HEK293 (cell line): ENCODE results near the gene TFAM.
"Not testable (repeated sequence)": the region's sequence is repeated elsewhere in the genome, so short reads cannot be mapped to it uniquely, and the experiment has no call there.

Source experiments
- KLF10 ChIP-seq: fragments of 450-650 bp; IDR thresholded peaks from 2 replicates; pipeline ENCODE4 v1.5.1; 2018; ENCODE audit warnings: missing biosample characterization, mild to moderate bottlenecking, missing genetic modification characterization
- TF ChIP-seq, protein P1 (sequence below): fragments of 450-650 bp; formaldehyde crosslinking; IDR thresholded peaks from 2 replicates; pipeline ENCODE4 v1.5.1; 2017; ENCODE audit warnings: missing biosample characterization, missing genetic modification characterization
- TF ChIP-seq, protein P2 (sequence below): fragments of 450-650 bp; formaldehyde crosslinking; IDR thresholded peaks from 2 replicates; pipeline ENCODE4 v1.5.1; 2016; ENCODE audit warnings: missing biosample characterization, missing genetic modification characterization
- TF ChIP-seq, protein P3 (sequence below): fragments of 450-650 bp; formaldehyde crosslinking; IDR thresholded peaks from 2 replicates; pipeline ENCODE4 v1.5.1; 2016; ENCODE audit warnings: missing biosample characterization, missing genetic modification characterization

DNA sequence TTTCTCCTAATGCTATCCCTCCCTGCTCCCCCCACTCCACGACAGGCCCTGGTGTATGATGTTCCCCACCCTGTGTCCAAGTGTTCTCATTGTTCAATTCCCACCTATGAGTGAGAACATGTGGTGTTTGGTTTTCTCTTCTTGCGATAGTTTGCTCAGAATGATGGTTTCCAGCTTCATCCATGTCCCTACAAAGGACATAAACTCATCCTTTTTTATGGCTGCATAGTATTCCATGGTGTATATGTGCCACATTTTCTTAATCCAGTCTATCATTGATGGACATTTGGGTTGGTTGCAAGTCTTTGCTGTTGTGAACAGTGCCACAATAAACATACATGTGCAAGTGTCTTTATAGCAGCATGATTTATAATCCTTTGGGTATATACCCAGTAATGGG is 32.7 kb downstream of the TFAM start:
- TF ChIP-seq, protein P1, sequence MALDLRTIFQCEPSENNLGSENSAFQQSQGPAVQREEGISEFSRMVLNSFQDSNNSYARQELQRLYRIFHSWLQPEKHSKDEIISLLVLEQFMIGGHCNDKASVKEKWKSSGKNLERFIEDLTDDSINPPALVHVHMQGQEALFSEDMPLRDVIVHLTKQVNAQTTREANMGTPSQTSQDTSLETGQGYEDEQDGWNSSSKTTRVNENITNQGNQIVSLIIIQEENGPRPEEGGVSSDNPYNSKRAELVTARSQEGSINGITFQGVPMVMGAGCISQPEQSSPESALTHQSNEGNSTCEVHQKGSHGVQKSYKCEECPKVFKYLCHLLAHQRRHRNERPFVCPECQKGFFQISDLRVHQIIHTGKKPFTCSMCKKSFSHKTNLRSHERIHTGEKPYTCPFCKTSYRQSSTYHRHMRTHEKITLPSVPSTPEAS, result not testable (repeated sequence)
- TF ChIP-seq, protein P2, sequence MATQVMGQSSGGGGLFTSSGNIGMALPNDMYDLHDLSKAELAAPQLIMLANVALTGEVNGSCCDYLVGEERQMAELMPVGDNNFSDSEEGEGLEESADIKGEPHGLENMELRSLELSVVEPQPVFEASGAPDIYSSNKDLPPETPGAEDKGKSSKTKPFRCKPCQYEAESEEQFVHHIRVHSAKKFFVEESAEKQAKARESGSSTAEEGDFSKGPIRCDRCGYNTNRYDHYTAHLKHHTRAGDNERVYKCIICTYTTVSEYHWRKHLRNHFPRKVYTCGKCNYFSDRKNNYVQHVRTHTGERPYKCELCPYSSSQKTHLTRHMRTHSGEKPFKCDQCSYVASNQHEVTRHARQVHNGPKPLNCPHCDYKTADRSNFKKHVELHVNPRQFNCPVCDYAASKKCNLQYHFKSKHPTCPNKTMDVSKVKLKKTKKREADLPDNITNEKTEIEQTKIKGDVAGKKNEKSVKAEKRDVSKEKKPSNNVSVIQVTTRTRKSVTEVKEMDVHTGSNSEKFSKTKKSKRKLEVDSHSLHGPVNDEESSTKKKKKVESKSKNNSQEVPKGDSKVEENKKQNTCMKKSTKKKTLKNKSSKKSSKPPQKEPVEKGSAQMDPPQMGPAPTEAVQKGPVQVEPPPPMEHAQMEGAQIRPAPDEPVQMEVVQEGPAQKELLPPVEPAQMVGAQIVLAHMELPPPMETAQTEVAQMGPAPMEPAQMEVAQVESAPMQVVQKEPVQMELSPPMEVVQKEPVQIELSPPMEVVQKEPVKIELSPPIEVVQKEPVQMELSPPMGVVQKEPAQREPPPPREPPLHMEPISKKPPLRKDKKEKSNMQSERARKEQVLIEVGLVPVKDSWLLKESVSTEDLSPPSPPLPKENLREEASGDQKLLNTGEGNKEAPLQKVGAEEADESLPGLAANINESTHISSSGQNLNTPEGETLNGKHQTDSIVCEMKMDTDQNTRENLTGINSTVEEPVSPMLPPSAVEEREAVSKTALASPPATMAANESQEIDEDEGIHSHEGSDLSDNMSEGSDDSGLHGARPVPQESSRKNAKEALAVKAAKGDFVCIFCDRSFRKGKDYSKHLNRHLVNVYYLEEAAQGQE, result not testable (repeated sequence)
- TF ChIP-seq, protein P3, sequence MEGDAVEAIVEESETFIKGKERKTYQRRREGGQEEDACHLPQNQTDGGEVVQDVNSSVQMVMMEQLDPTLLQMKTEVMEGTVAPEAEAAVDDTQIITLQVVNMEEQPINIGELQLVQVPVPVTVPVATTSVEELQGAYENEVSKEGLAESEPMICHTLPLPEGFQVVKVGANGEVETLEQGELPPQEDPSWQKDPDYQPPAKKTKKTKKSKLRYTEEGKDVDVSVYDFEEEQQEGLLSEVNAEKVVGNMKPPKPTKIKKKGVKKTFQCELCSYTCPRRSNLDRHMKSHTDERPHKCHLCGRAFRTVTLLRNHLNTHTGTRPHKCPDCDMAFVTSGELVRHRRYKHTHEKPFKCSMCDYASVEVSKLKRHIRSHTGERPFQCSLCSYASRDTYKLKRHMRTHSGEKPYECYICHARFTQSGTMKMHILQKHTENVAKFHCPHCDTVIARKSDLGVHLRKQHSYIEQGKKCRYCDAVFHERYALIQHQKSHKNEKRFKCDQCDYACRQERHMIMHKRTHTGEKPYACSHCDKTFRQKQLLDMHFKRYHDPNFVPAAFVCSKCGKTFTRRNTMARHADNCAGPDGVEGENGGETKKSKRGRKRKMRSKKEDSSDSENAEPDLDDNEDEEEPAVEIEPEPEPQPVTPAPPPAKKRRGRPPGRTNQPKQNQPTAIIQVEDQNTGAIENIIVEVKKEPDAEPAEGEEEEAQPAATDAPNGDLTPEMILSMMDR (tag by site-specific recombination), result not testable (repeated sequence)
- not testable (repeated sequence) for TF ChIP-seq KLF10 (tag by site-specific recombination)
